ENCODE data around the gene CHCHD2. TPM values are rescaled to one million over a fixed set of nuclear protein-coding genes. Genes with fewer than 3 reads are reported as not detected.
"Not testable (repeated sequence)": the region's sequence is repeated elsewhere in the genome, so short reads cannot be mapped to it uniquely, and the experiment has no call there.

Gene CHCHD2
- total RNA-seq, 1 experiment from 2014 or later: 607 TPM

- no peak for DNase-seq (ENCODE audit: low read depth)
These were observed 19.5 kb downstream of the CHCHD2 start for GRCh38 chr7:56086761-56087160.

DNA sequence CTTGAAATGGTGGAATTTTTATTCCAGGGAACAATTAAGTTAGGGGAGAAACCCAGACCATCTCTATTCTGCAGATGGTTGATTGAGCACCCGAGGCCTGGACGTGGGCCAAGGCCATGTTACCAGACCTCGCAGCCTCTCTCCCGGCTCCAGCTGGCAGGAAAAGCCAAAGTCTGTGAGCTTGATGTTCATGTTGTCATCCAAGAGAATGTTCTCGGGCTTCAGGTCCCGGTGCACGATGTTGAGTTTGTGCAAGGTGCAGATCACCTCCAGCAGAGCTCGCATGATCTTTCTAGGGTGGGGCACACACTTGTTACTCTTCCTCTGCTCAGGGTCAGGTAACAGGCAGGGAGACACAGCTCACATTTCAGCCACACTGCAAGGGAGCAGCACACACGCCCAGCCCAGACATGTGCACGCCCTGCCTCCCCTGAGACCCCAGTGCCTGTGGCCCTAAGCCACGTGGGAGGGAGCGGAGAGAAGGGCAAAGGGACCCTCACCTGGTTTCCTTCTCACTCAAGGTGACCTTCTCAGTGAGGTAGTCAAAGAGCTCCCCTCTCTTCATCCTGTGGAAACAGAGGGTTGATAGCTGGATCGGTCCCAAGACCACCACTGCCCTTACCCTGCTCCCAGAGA, 23.0 kb downstream of the CHCHD2 start:
- DNase-seq (ENCODE audit: low read depth): no peak

DNA sequence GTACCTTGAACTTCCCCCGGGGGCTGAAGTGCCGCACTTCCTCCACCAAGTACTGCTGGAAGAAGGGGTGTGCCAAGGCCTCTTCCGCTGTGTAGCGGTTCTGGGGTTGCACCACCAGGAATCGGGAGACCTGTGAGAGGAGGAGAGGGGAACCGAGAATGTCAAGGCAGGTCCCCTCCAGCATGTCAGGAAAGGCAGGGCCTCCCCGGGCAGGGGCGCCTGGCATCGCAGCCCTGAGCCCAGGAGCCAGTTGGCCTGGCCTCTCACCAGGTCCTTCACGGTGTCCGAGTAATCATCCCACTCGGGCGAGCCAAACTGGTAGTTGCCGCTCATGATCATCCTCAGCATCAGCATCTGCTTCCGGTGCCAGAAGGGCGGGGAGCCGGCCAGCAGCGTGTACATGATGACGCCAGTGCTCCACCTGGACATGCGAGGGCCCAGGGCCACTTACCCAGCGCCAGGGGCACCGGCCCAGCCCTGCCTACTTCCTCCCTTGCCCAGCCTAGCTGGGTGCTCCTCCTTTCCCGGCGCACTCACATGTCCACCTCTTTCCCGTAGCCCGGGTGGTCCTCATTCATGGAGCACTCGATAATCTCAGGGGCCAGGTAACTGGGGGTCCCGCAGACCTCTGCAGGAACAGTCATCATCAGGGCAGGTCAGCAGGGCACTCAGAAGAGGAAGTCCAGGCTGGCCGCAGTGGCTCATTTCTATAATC, 24.5 kb downstream of the CHCHD2 start:
- no peak for DNase-seq (ENCODE audit: low read depth)

- DNase-seq (ENCODE audit: low read depth): not testable (repeated sequence)
These were observed 25.4 kb downstream of the CHCHD2 start for GRCh38 chr7:56080726-56081435.

- DNase-seq (ENCODE audit: low read depth): no peak
These were observed 26.7 kb downstream of the CHCHD2 start for GRCh38 chr7:56079450-56080185.

DNA sequence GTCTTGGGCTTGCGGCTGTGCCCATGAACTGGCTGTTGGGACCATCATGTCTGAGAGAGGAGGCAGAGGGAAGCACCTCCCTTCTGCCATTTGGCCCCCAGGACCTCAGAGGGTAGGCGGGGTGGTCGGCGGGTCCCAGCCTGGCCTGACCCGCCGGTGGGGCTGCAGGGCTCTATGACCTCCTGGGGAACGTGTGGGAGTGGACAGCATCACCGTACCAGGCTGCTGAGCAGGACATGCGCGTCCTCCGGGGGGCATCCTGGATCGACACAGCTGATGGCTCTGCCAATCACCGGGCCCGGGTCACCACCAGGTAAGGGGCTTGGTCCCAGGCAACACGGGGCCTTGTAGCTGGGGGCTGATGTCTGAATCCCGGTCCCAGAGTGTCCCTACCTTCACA, 28.1 kb downstream of the CHCHD2 start:
- no peak for DNase-seq (ENCODE audit: low read depth)

- DNase-seq (ENCODE audit: low read depth): no peak
These were observed 28.6 kb downstream of the CHCHD2 start for GRCh38 chr7:56077681-56078080.

DNA sequence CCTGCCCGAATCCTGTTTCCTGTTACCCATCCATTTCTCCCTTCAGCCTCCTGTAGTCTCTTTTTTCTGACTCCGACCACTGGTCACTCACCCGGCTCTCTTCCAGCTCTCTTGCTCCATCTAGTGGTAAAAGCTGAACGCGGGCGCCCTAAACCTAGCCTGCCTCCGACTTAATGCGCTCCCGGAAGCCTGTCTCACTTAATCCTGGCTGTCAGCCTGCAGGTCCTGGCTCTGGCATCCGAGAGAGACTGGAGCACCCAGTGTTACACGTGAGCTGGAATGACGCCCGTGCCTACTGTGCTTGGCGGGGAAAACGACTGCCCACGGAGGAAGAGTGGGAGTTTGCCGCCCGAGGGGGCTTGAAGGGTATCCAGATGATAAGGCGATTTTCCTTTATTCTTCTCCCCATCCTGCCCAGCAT, 31.9 kb downstream of the CHCHD2 start:
- DNase-seq (ENCODE audit: low read depth): peak; percentile 87

GRCh38 chr7:56066376-56066775, 39.9 kb downstream of the CHCHD2 start:
- not testable (repeated sequence) for DNase-seq (ENCODE audit: low read depth)

DNA sequence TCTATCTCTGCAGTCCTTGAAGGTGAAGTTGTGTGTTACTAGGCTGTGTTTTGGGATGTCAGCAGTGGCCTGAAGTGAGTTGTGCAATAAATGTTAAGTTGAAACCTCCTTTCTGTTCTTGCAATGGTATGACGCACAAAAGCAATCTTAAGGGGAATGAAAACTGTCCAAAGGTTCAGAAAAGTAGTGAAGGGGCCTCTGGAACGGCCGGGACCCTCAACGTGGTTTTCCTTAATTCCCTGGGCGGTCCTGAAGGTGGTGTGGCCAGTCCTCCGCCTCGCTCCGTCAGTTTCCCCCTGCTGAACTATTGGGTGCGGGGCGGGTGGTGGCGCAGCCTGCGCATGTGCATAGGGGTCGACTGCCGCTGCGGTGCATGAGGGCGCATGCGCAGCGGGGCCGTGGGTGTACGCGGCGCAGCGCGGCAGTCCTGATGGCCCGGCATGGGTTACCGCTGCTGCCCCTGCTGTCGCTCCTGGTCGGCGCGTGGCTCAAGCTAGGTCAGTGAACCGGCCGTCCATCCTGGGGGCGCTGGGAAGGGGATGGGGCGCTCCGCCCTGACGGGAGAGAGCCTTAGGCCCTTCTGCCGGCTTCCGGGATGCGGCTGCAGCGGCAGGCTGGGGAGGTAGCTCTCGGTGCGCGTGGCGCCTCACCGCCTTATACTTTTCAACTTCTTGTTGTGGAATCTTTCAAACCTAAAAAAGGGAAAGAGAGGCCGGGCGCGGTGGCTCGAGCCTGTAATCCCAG, 42.2 kb downstream of the CHCHD2 start, which contains the start of gene SUMF2:
Gene SUMF2, plus strand, starts transcription at position 405 of the 744 bp plus-strand sequence. Its CDS starts 26 bp downstream, at position 431.
- peak; percentile 80 for DNase-seq (ENCODE audit: low read depth)

GRCh38 chr7:56063500-56063881, 42.8 kb downstream of the CHCHD2 start:
- DNase-seq (ENCODE audit: low read depth): no peak

DNA sequence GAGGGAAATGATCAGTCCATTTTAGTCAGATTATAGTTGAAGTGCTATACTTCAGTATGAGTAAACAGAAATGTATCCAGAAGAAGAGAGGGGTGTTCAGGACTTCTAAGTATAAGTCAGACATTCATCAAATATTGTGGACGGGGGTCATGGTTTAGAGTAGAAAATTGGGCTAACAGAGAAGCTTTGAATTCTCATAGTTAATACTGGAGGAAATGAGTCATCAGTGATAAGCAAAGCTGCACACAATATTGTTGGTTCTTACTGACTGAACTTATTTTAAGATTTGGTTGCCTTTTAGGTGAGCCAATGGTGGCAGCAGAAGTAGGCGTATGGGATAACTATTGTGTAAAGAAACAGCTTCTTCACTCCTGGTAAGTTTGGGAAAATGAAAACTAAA, 43.9 kb downstream of the CHCHD2 start:
- DNase-seq (ENCODE audit: low read depth): peak; percentile 78

DNA sequence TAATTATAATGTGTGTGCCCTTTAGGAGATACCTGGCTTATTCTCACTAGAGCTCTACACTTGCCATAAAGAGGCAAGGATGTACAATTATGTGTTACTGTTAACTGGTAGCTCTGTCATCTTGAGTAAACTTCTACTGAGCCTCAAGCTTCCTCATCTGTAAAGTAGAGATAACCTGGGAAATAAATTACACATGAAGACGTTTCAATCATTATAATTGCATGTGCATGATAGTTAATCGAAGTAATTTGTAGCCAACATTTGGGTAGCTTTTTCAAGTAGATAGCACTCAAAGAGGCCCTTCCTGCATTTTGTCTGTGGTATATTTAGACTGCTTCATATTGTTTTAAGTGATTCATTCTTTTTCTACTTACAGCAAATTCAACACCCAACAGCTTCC, 52.3 kb downstream of the CHCHD2 start:
- DNase-seq (ENCODE audit: low read depth): no peak

DNA sequence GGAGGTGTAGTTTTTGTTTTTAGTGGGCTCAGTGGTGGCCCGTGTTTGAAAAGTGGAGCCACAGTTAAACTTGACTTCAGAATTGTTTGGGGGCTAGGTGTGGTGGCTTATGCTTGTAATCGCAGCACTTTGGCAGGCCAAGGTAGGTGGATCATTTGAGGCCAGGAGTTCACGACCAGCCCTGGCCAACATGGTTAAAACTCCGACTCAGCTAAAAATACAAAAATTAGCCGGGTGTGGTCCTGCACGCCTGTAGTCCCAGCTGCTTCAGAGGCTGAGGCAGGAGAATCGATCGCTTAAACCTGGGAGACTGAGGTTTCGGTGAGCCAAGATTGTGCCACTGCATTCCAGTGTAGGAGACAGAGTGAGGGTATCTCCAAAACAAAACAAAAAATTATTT, 52.9 kb downstream of the CHCHD2 start:
- DNase-seq (ENCODE audit: low read depth): no peak

Small RNAs within 50 kb of the gene (small RNA-seq; reads per million reads assigned to genes)
- gene SNORA15 (0.14 reads per million), gene SNORA22B (0.45 reads per million, percentile 51 among the genes with 10 or more reads in this experiment)

Other genes starting within 250 kb of the CHCHD2 start
- gene SEPTIN14, start 243.7 kb downstream of the CHCHD2 start, total RNA-seq (2014; rRNA removed; shearing (Covaris generic)): not detected in 2 replicates
- gene ZNF713, start 219.0 kb downstream of the CHCHD2 start, total RNA-seq (2014; rRNA removed; shearing (Covaris generic)): 0.31 and 0.47 TPM in 2 replicates
- 23.8 and 24.9 TPM in 2 replicates for gene MRPS17, start 154.6 kb downstream of the CHCHD2 start, total RNA-seq (2014; rRNA removed; shearing (Covaris generic))
- 49.7 and 68.6 TPM in 2 replicates for gene NIPSNAP2, start 141.9 kb downstream of the CHCHD2 start, total RNA-seq (2014; rRNA removed; shearing (Covaris generic))
- gene PSPH, start 55.0 kb downstream of the CHCHD2 start, total RNA-seq (2014; rRNA removed; shearing (Covaris generic)): 84.6 and 90.8 TPM in 2 replicates
- 376 and 435 TPM in 2 replicates for gene CCT6A, start 54.7 kb downstream of the CHCHD2 start, total RNA-seq (2014; rRNA removed; shearing (Covaris generic))
- gene SUMF2, start 42.2 kb downstream of the CHCHD2 start, total RNA-seq (2014; rRNA removed; shearing (Covaris generic)): 111 and 121 TPM in 2 replicates
- gene PHKG1, start 13.5 kb downstream of the CHCHD2 start, total RNA-seq (2014; rRNA removed; shearing (Covaris generic)): 0.10 and 0.58 TPM in 2 replicates
- gene NUPR2, start 9.9 kb upstream of the CHCHD2 start, total RNA-seq (2014; rRNA removed; shearing (Covaris generic)): not detected in 2 replicates

Measured in HT1080 (cell line).